A673 (cell line): ENCODE measurements around the gene RFTN1. TPM values are rescaled to one million over a fixed set of nuclear protein-coding genes. Genes with fewer than 3 reads are reported as not detected.

Experiments
- BruUV-seq: library from RNA; stranded (reverse); fragments of 400-500 nt; replicated peaks from 2 replicates; lab custom pipeline; 2021; lab: Mats Ljungman, UMichigan
- CTCF ChIA-PET: fragments of 300-600 bp; sonication (Branson Sonifier 250); formaldehyde crosslinking; loops from one replicate; lab custom pipeline; 2022; ENCODE audit warnings: antibody characterized with exemption; lab: Charles Lee
- POLR2A ChIA-PET: fragments of 300-600 bp; sonication (Branson Sonifier 250); formaldehyde crosslinking; loops from one replicate; lab custom pipeline; 2022; ENCODE audit warnings: antibody characterized with exemption; ENCODE audit not compliant: low non-redundant PET; lab: Charles Lee
- DNase-seq: peaks from one replicate; pipeline ENCODE4 v3.0.0-alpha.2; 2015; ENCODE audit warnings: low spot score
- H3K27ac ChIP-seq: fragments of 200-600 bp; sonication (generic); 2 replicates; pipeline ENCODE4 v1.5.1; 2016; ENCODE audit warnings: mixed run types, low read depth, mild to moderate bottlenecking, mixed read lengths, antibody characterized with exemption, low read length; ENCODE audit not compliant: poor library complexity, severe bottlenecking
- H3K27me3 ChIP-seq: fragments of 200-600 bp; sonication (generic); replicated peaks from 2 replicates; pipeline ENCODE4 v1.6.1; 2017; ENCODE audit warnings: mixed run types, low read depth, mild to moderate bottlenecking, mixed read lengths, antibody characterized with exemption, low read length; ENCODE audit not compliant: insufficient read depth, poor library complexity
- H3K36me3 ChIP-seq: fragments of 200-600 bp; sonication (generic); 2 replicates; pipeline ENCODE4 v1.6.1; 2016; ENCODE audit warnings: mixed run types, mild to moderate bottlenecking, mixed read lengths, antibody characterized with exemption, low read length; ENCODE audit not compliant: insufficient read depth, poor library complexity, severe bottlenecking
- H3K4me1 ChIP-seq: fragments of 200-600 bp; sonication (generic); 2 replicates; pipeline ENCODE4 v1.6.1; 2017; ENCODE audit warnings: mixed run types, mild to moderate bottlenecking, mixed read lengths, antibody characterized with exemption, low read length; ENCODE audit not compliant: insufficient read depth, poor library complexity, severe bottlenecking
- H3K4me3 ChIP-seq: fragments of 200-600 bp; sonication (generic); 2 replicates; pipeline ENCODE4 v1.5.1; 2016; ENCODE audit warnings: low read depth, mixed run types, mild to moderate bottlenecking, mixed read lengths, low read length; ENCODE audit not compliant: poor library complexity, severe bottlenecking
- H3K9me3 ChIP-seq: fragments of 200-600 bp; sonication (generic); 2 replicates; pipeline ENCODE4 v1.6.1; 2016; ENCODE audit warnings: mixed run types, low read depth, mild to moderate bottlenecking, mixed read lengths, antibody characterized with exemption, low read length; ENCODE audit not compliant: poor library complexity, severe bottlenecking
- CTCF ChIP-seq: fragments of 300-800, 200-600 bp; sonication (generic); conservative IDR thresholded peaks from 2 replicates; pipeline ENCODE4 v1.5.1; 2017; ENCODE audit warnings: low read depth, mild to moderate bottlenecking, antibody characterized with exemption, low read length, moderate library complexity, mixed read lengths
- EZH2 ChIP-seq: fragments of 200-600 bp; sonication (generic); IDR thresholded peaks from 2 replicates; pipeline ENCODE4 v1.6.1; 2017; ENCODE audit warnings: borderline replicate concordance, low read depth, mild to moderate bottlenecking, mixed read lengths, antibody characterized with exemption, low read length; ENCODE audit not compliant: poor library complexity, severe bottlenecking
- intact Hi-C: fragments of 100-400 bp; cut with micrococcal nuclease; formaldehyde crosslinking; loops from one replicate; pipeline ENCODE4 v1.10.0; 2022; ENCODE audit not compliant: unreplicated experiment
- total RNA-seq: library from RNA; stranded (reverse); gene quantifications from 2 replicates; pipeline ENCODE4 v1.2.3, GENCODE V29; 2021

RFTN1 gene
- total RNA-seq, 1 experiment from 2014 or later: 0.60 TPM

DNA sequence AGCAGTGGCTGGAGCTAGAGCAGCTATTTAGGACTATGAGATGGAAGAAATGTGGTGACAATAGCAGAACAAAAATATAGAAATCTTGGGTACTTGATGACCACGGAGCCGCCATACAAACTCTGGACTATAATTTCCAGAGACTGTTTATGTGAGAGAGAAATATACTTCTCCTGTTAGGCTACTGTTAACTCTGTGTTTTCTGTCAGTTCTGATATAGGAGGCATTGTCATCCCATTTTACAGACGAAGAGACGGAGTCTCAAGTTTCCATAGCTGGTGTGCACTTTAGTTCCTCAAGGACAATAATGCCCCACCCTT lies 22.8 kb upstream of the RFTN1 start:
- no peak for TF ChIP-seq EZH2
- TF ChIP-seq CTCF: no peak
- no peaks in the 10 kb centered on the region for H3K36me3 ChIP-seq
- no peak for DNase-seq
- ChIA-PET POLR2A (interaction anchor here (1.0 kb wide), 1 partner anchor 14 kb away, joined by 4 read pairs; no protein-coding TSS in a partner anchor), CTCF (interaction anchor here (1.3 kb wide), 1 partner anchor 246 kb away, joined by 5 read pairs; no protein-coding TSS in a partner anchor)
- no peaks in the 10 kb centered on the region for H3K9me3 ChIP-seq
- intact Hi-C loops: no loop called here
- peaks cover 6% of the 10 kb centered on the region for H3K27me3 ChIP-seq
- H3K4me1 ChIP-seq: peaks cover 32% of the 10 kb centered on the region
- H3K4me3 ChIP-seq: no peak overlapping the region
- BruUV-seq: no TSS peak
- peak overlapping the region; percentile 24 for H3K27ac ChIP-seq

DNA sequence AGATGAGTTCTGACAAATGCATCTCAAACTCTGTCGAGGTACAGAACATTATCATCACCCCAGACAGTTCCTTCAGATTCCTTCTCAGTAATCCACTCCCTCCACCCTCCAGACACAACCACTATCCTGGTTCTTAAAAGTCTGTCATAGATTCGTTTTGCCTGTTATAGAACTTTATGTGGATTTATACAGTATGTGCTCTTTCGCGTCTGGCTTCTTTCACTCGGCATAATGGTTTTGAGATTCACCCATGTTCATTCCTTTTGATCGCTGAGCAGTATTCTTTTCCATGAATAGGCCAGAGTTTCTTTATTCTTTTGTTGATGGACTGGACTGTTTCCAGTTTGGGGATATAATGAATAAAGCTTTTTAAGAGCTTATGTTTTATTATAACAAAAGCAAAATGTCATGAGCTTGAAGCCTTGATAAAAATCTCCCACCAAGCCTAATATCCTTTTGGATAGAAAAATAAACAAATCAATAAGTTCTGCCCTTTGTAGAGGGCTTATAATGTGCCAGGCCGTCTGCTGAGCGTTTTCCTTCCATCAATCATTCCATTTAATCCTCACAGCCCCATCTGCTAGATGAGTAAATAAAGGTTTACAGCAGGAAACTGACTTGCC lies 21.3 kb upstream of the RFTN1 start:
- peaks cover 32% of the 10 kb centered on the region for H3K4me1 ChIP-seq
- BruUV-seq: no TSS peak
- no peaks in the 10 kb centered on the region for H3K27me3 ChIP-seq
- intact Hi-C loops: loop anchor here (2.0 kb wide), 1 partner anchor 54 kb away; no protein-coding TSS in a partner anchor
- CTCF ChIA-PET: no interaction called here
- POLR2A ChIA-PET: no interaction called here
- no peak overlapping the region for H3K27ac ChIP-seq
- H3K36me3 ChIP-seq: no peaks in the 10 kb centered on the region
- DNase-seq: peak; percentile 55
- TF ChIP-seq CTCF (no peak), EZH2 (no peak)
- H3K4me3 ChIP-seq: no peak overlapping the region
- H3K9me3 ChIP-seq: no peaks in the 10 kb centered on the region

- ChIA-PET POLR2A (no interaction called here), CTCF (no interaction called here)
- no peak for TF ChIP-seq CTCF
- no peak for TF ChIP-seq EZH2
- BruUV-seq: no TSS peak
- Histone ChIP-seq H3K4me1 (peaks cover 32% of the 10 kb centered on the region), H3K9me3 (no peaks in the 10 kb centered on the region), H3K27me3 (no peaks in the 10 kb centered on the region), H3K36me3 (no peaks in the 10 kb centered on the region), H3K27ac (no peak overlapping the region), H3K4me3 (no peak overlapping the region)
- intact Hi-C loops: loop anchor here (2.0 kb wide), 1 partner anchor 53 kb away; no protein-coding TSS in a partner anchor
- DNase-seq: no peak
Measured at GRCh38 chr3:16533928-16534574, 20.6 kb upstream of the RFTN1 start.
